Cardiac fibroblast (primary cell): ENCODE measurements around the gene SLC4A7.

Experiments used
- DNase-seq, 2 donors: peaks; one replicate each; pipeline versions ENCODE4 v3.0.0 to v3.0.0-alpha.2; 2010; ENCODE audit warnings: low read depth in 2 of 2
- H3K4me3 ChIP-seq, 2 donors: replicated peaks in 1 of 2; 1 replicate in 1 of 2; 2 replicates in 1 of 2; pipeline ENCODE4 v1.5.1; 2011; ENCODE audit warnings: low read depth in 2 of 2, low read length in 2 of 2, mild to moderate bottlenecking in 2 of 2, moderate library complexity in 1 of 2
- TF ChIP-seq, protein P1 (sequence below): IDR thresholded peaks from one replicate; pipeline ENCODE4 v1.5.1; 2011; ENCODE audit warnings: low read depth, mild to moderate bottlenecking, low read length, inconsistent platforms

SLC4A7 gene

DNA sequence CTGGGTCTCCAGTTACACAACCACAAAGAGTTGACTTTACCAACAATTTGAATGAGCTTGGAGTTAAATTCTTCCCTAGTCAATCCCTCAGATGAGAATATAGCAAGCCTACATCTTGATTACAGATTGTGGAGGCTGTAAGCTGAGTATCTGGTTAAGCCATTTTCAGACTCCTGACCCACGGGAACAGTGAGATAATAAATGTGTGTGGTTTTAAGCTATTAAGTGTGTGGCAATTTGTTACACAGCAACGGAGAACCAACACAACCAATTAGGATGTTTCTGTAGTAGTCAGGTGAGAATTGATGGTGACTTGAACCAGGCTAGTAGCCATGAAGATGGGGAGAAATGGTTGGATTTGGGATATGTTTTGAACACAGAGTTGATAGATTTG, 37.7 kb upstream of the SLC4A7 start:
- no peak overlapping the region for H3K4me3 ChIP-seq
- TF ChIP-seq, protein P1, sequence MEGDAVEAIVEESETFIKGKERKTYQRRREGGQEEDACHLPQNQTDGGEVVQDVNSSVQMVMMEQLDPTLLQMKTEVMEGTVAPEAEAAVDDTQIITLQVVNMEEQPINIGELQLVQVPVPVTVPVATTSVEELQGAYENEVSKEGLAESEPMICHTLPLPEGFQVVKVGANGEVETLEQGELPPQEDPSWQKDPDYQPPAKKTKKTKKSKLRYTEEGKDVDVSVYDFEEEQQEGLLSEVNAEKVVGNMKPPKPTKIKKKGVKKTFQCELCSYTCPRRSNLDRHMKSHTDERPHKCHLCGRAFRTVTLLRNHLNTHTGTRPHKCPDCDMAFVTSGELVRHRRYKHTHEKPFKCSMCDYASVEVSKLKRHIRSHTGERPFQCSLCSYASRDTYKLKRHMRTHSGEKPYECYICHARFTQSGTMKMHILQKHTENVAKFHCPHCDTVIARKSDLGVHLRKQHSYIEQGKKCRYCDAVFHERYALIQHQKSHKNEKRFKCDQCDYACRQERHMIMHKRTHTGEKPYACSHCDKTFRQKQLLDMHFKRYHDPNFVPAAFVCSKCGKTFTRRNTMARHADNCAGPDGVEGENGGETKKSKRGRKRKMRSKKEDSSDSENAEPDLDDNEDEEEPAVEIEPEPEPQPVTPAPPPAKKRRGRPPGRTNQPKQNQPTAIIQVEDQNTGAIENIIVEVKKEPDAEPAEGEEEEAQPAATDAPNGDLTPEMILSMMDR: no peak
- DNase-seq: no peak

DNA sequence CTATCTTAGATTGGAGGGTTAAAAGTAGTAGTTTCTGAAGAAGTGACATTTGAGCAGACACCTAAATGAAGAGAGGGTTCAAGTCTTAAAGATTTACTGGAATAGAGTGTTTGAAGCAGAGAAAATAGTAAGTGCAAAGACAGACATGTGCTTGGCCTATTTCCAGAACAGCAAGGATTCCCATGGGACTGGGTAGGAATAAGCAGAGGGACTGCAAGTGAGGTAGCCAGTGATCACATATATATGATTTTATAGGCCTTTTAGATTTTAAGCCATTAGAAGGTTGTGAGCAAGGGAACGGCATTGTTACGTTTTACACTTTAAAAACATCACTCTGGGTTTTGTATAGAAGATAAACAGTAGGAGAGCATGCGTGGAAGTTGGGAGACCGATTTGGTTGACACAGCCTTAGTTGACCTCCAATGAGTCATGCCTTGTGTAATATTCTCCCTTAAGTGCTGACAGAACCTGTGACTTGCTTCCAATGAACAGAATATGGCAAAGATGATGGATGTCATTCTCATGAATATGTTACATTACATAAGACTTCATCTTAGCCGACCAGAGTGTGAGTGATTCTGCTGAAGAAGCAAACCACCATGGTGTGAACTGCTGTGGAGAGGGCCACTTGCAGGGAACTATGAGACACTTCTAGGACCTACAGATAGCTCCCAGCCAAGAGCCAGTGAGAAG, 37.1 kb upstream of the SLC4A7 start:
- no peak overlapping the region for H3K4me3 ChIP-seq
- DNase-seq: peak; percentile 92 to 97

DNA sequence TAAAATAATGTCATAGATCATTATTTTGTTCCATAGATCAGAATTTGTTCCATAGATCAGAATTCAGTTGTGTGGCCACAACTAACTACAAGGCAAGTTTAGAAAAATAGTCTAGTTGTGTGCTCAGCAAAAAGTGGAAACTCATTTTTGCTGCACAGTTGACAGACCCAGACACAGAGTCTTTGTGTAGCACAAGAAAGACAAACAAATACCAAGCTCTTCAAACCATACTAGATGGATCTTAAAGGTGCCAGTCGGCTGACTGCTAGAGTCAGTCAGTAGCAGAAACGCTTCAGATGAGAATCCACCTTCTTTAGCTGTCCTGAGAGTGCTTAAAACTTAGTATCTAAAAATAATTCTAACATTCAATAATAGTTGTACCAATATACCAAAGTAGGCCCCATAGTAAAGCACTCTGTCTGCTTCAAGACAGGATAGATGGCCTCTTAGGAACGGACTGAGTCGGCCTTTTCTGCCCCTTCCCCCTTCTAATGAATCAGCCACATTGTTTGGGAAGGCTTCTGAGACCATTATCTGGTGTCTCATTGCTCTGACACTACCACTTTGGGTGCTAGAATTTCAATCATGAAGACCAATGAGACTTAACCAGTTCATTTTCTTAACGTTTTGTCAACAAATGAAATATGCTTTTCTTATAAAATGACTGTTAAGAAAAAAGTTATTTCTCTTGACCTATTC, 27.7 kb upstream of the SLC4A7 start:
- TF ChIP-seq, protein P1: no peak
- no peak for DNase-seq
- H3K4me3 ChIP-seq: no peak overlapping the region

More for the DNA sequence above, 37.1 kb upstream of the SLC4A7 start:
- TF ChIP-seq, protein P1: no peak

- TF ChIP-seq, protein P1: no peak
- no peak overlapping the region for H3K4me3 ChIP-seq
- DNase-seq: no peak
Measured at GRCh38 chr3:27509376-27509775, 25.2 kb upstream of the SLC4A7 start.

DNA sequence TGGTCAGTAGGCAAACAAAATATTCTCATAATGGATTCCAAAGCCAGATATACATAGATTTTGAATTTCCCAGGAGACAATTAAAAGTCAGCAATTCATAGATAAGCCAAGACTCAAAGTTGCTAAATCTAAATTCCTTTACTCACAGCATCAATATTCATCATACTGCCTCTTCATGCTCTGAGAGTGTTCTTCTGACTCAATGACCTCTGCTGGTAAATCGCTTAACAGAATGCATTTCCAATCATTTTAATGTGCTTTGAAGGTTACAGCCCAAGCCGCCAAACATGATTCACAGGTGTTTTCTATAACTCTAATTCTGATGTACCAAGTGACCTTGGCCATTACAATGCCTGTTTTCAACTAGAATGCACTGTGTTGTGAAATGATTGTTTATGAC, 24.2 kb upstream of the SLC4A7 start:
- TF ChIP-seq, protein P1: no peak
- no peak overlapping the region for H3K4me3 ChIP-seq

GRCh38 chr3:27507515-27508266, 23.5 kb upstream of the SLC4A7 start:
- no peak overlapping the region for H3K4me3 ChIP-seq
- TF ChIP-seq, protein P1: no peak
- DNase-seq: peak; percentile 33 to 55

More for the DNA sequence above, 24.2 kb upstream of the SLC4A7 start:
- DNase-seq: peak; percentile 10 to 21
